GM12864 (cell line): ENCODE results near the gene ETV4.

Source experiments
- DNase-seq: peaks from one replicate; pipeline ENCODE4 v3.0.0-alpha.2; 2011; ENCODE audit warnings: low read depth
- H3K4me3 ChIP-seq: 2 replicates; pipeline ENCODE4 v1.5.1; 2011; ENCODE audit warnings: mild to moderate bottlenecking, low read depth, low read length, control low read depth
- TF ChIP-seq, protein P1 (sequence below): IDR thresholded peaks from 2 replicates; pipeline ENCODE4 v1.5.1; 2011; ENCODE audit warnings: low read depth, mild to moderate bottlenecking, moderate library complexity, low read length, control low read depth, inconsistent platforms; ENCODE audit errors: missing control alignments

The ETV4 gene

GRCh38 chr17:43543771-43544575 lies 2.2 kb downstream of the ETV4 start:
- H3K4me3 ChIP-seq = no peak overlapping the region
- TF ChIP-seq, protein P1, sequence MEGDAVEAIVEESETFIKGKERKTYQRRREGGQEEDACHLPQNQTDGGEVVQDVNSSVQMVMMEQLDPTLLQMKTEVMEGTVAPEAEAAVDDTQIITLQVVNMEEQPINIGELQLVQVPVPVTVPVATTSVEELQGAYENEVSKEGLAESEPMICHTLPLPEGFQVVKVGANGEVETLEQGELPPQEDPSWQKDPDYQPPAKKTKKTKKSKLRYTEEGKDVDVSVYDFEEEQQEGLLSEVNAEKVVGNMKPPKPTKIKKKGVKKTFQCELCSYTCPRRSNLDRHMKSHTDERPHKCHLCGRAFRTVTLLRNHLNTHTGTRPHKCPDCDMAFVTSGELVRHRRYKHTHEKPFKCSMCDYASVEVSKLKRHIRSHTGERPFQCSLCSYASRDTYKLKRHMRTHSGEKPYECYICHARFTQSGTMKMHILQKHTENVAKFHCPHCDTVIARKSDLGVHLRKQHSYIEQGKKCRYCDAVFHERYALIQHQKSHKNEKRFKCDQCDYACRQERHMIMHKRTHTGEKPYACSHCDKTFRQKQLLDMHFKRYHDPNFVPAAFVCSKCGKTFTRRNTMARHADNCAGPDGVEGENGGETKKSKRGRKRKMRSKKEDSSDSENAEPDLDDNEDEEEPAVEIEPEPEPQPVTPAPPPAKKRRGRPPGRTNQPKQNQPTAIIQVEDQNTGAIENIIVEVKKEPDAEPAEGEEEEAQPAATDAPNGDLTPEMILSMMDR = no peak
- no peak for DNase-seq

DNA sequence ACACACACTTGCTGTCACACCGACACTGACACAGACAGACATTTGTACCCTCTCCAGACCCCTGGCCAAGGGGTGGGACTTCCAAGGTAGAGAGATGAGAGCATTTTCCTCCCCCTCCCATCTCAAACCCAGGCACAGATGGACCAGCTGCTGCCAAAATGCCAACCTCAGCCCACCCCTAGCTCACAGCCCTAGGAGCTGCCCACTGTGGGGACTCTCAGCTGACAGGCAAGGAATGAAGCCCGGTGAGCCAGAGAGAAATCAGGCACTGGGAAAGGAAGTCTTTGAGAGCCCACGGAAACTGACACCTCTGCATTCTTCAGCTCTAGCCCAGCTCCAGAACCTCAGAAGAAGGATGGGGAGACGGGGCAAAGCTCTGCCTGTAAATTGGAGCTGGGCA lies 2.8 kb downstream of the ETV4 start:
- no peak for DNase-seq
- no peak overlapping the region for H3K4me3 ChIP-seq
- TF ChIP-seq, protein P1 = no peak

- no peak overlapping the region for H3K4me3 ChIP-seq
- TF ChIP-seq, protein P1 = no peak
- DNase-seq = no peak
These were observed 3.3 kb downstream of the ETV4 start for GRCh38 chr17:43542859-43543258.

GRCh38 chr17:43540821-43541674 lies 5.1 kb downstream of the ETV4 start:
- DNase-seq = no peak
- TF ChIP-seq, protein P1 = no peak
- no peak overlapping the region for H3K4me3 ChIP-seq

DNA sequence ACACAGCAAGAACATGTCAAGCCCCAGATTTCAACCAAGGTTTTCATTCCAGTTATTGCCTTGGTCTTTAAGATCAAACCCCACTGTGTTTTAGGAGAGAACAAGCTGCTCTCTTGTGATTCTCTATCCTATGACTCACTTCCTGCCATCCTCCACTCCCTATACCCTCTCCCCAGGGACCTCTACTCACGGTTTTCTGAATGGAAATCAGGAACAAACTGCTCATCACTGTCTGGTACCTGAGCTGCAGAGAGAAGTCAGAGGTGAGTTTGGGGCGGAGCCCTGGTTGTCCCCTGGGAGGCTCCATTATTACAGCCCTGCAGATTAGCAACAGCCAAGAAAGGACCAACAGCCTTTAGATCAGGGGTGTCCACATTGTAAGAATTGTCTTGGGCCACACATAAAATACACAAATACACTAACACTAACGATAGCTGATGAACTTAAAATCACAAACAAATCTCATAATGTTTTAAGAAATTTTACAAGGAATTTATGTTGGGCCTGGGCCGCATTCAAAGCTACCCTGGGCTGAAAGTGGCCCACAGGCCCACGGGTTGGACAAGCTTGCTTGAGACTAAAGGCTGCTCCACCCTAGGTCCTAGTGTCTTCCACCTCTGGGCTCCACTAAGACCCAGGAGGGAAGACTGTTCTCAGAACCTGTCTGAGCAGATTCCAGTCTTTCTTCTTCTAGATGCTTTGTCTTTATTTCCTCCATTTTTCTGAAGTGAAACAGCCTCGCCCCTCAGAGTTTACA lies 9.7 kb downstream of the ETV4 start:
- TF ChIP-seq, protein P1 = no peak
- no peak overlapping the region for H3K4me3 ChIP-seq
- DNase-seq = no peak

- DNase-seq = no peak
- TF ChIP-seq, protein P1 = no peak
- no peak overlapping the region for H3K4me3 ChIP-seq
These were observed 11.2 kb downstream of the ETV4 start for GRCh38 chr17:43534909-43535308.
